Mucosa of stomach (tissue), 1 donor: ENCODE measurements around the gene SMG9.

Experiments
- H3K27me3 ChIP-seq: one replicate; pipeline ENCODE4 v1.7.0; 2013; ENCODE audit warnings: mild to moderate bottlenecking, low read length; ENCODE audit not compliant: control insufficient read depth, insufficient read depth
- H3K36me3 ChIP-seq: one replicate; pipeline ENCODE4 v1.7.0; 2013; ENCODE audit warnings: low read length; ENCODE audit not compliant: control insufficient read depth, insufficient read depth
- H3K4me1 ChIP-seq: one replicate; pipeline ENCODE4 v1.7.0; 2013; ENCODE audit warnings: mild to moderate bottlenecking, low read length; ENCODE audit not compliant: control insufficient read depth, insufficient read depth
- H3K4me3 ChIP-seq: one replicate; pipeline ENCODE4 v1.7.0; 2013; ENCODE audit warnings: low read length
- H3K9ac ChIP-seq: one replicate; pipeline ENCODE4 v1.7.0; 2013; ENCODE audit warnings: mild to moderate bottlenecking, low read length, moderate library complexity
- H3K9me3 ChIP-seq: one replicate; pipeline ENCODE4 v1.7.0; 2013; ENCODE audit warnings: mild to moderate bottlenecking, low read length, moderate library complexity; ENCODE audit not compliant: control insufficient read depth
- donor health status: Pancreatic carcinoma.

The SMG9 gene

GRCh38 chr19:43711751-43712355, 42.9 kb downstream of the SMG9 start:
- Histone ChIP-seq H3K36me3 (no peaks in the 10 kb centered on the region), H3K4me1 (no peaks in the 10 kb centered on the region), H3K4me3 (no peak overlapping the region), H3K9ac (no peak overlapping the region), H3K27me3 (peaks cover 4% of the 10 kb centered on the region), H3K9me3 (no peaks in the 10 kb centered on the region)

- Histone ChIP-seq H3K27me3 (peaks cover 4% of the 10 kb centered on the region), H3K9me3 (no peaks in the 10 kb centered on the region), H3K4me1 (no peaks in the 10 kb centered on the region), H3K4me3 (no peak overlapping the region), H3K36me3 (no peaks in the 10 kb centered on the region), H3K9ac (no peak overlapping the region)
Measured at GRCh38 chr19:43708716-43709115, 46.0 kb downstream of the SMG9 start.

GRCh38 chr19:43707158-43707712, 47.5 kb downstream of the SMG9 start:
- H3K9ac ChIP-seq = no peak overlapping the region

GRCh38 chr19:43705729-43706128, 49.0 kb downstream of the SMG9 start:
- Histone ChIP-seq H3K36me3 (no peaks in the 10 kb centered on the region), H3K9ac (no peak overlapping the region), H3K27me3 (peaks cover 4% of the 10 kb centered on the region), H3K4me3 (no peak overlapping the region), H3K9me3 (no peaks in the 10 kb centered on the region), H3K4me1 (peaks cover 10% of the 10 kb centered on the region)

More at GRCh38 chr19:43707158-43707712, 47.5 kb downstream of the SMG9 start:
- H3K27me3 ChIP-seq = peaks cover 4% of the 10 kb centered on the region
- H3K4me1 ChIP-seq = no peaks in the 10 kb centered on the region
- H3K4me3 ChIP-seq = no peak overlapping the region
- H3K9me3 ChIP-seq = no peaks in the 10 kb centered on the region
- no peaks in the 10 kb centered on the region for H3K36me3 ChIP-seq

GRCh38 chr19:43704002-43704705, 50.6 kb downstream of the SMG9 start:
- Histone ChIP-seq H3K27me3 (no peaks in the 10 kb centered on the region), H3K9ac (no peak overlapping the region), H3K36me3 (no peaks in the 10 kb centered on the region), H3K4me3 (no peak overlapping the region), H3K4me1 (peaks cover 24% of the 10 kb centered on the region), H3K9me3 (no peaks in the 10 kb centered on the region)

- Histone ChIP-seq H3K27me3 (no peaks in the 10 kb centered on the region), H3K9me3 (no peaks in the 10 kb centered on the region), H3K4me3 (peak overlapping the region; percentile 6), H3K9ac (peak overlapping the region; percentile 31), H3K36me3 (no peaks in the 10 kb centered on the region), H3K4me1 (peaks cover 26% of the 10 kb centered on the region)
Measured at GRCh38 chr19:43700395-43701000, 54.3 kb downstream of the SMG9 start.

- Histone ChIP-seq H3K27me3 (no peaks in the 10 kb centered on the region), H3K9ac (peak overlapping the region; percentile 31), H3K4me3 (no peak overlapping the region), H3K9me3 (no peaks in the 10 kb centered on the region), H3K36me3 (no peaks in the 10 kb centered on the region), H3K4me1 (peaks cover 26% of the 10 kb centered on the region)
Measured at GRCh38 chr19:43699506-43700394, 55.0 kb downstream of the SMG9 start.

- Histone ChIP-seq H3K4me1 (peaks cover 26% of the 10 kb centered on the region), H3K9me3 (no peaks in the 10 kb centered on the region), H3K36me3 (no peaks in the 10 kb centered on the region), H3K27me3 (no peaks in the 10 kb centered on the region), H3K9ac (no peak overlapping the region), H3K4me3 (no peak overlapping the region)
Measured at GRCh38 chr19:43697295-43697694, 57.5 kb downstream of the SMG9 start.

- Histone ChIP-seq H3K9ac (no peak overlapping the region), H3K27me3 (no peaks in the 10 kb centered on the region), H3K36me3 (no peaks in the 10 kb centered on the region), H3K9me3 (no peaks in the 10 kb centered on the region), H3K4me3 (no peak overlapping the region), H3K4me1 (peaks cover 20% of the 10 kb centered on the region)
Measured at GRCh38 chr19:43695985-43696704, 58.6 kb downstream of the SMG9 start.

- H3K27me3 ChIP-seq = no peaks in the 10 kb centered on the region
- H3K4me3 ChIP-seq = no peak overlapping the region
- H3K4me1 ChIP-seq = peaks cover 5% of the 10 kb centered on the region
- no peak overlapping the region for H3K9ac ChIP-seq
- no peaks in the 10 kb centered on the region for H3K36me3 ChIP-seq
- H3K9me3 ChIP-seq = no peaks in the 10 kb centered on the region
Measured at GRCh38 chr19:43694553-43694952, 60.2 kb downstream of the SMG9 start.

GRCh38 chr19:43692877-43693276, 61.9 kb downstream of the SMG9 start:
- H3K4me3 ChIP-seq = no peak overlapping the region
- no peaks in the 10 kb centered on the region for H3K27me3 ChIP-seq
- H3K9ac ChIP-seq = no peak overlapping the region
- no peaks in the 10 kb centered on the region for H3K9me3 ChIP-seq
- H3K36me3 ChIP-seq = no peaks in the 10 kb centered on the region
- no peaks in the 10 kb centered on the region for H3K4me1 ChIP-seq
